GM12892 (cell line): ENCODE results near the gene RHEX.

Experiments used
- POLR2A ChIP-seq: IDR thresholded peaks from 2 replicates; pipeline ENCODE4 v1.6.1; 2011; ENCODE audit warnings: low read depth, low read length, control low read depth
- POLR2AphosphoS5 ChIP-seq: IDR thresholded peaks from 2 replicates; pipeline ENCODE4 v1.6.1; 2011; ENCODE audit warnings: low read depth, low read length, control low read depth
- TAF1 ChIP-seq: IDR thresholded peaks from 2 replicates; pipeline ENCODE4 v1.6.1; 2011; ENCODE audit warnings: low read depth, mild to moderate bottlenecking, control low read depth, low read length, borderline replicate concordance

DNA sequence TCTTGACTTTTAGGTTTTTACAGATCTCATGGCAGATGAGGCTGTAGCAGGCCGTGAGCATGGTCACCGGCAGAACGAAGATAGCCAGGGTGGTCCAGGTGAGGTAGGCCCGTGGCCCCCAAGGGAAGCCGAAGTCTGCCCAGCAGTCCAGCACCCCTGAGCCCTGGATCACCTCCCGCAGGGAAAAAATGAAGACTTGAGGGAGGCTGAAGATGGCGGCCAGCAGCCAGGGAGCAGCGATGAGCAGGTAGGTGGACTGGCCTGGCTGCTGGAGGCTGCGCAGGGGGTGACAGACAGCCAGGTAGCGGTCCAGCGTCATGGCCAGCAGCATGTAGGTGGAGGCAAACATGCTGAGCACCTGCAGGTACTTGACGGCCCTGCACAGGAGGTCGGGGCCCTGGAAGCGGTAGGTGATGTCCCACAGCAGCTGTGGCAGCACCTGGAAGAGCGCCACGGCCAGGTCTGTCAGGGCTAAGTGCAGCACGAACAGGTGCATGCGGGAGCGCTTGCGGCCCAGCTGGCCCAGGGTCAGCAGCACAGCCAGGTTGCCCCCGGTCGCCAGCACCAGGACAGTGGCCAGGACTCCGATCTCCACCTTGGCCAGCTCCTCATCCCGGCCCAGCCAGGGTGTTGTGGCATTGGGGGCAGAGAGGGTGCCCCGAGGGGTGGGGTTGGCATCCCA, 63.4 kb downstream of the RHEX start:
- no peak for TF ChIP-seq POLR2AphosphoS5
- no peak for TF ChIP-seq POLR2A
- no peak for TF ChIP-seq TAF1
